GM18498 (cell line): Measurements from ENCODE around the gene KHK.

Experiments
- ATAC-seq: cut with Tn5 transposase; IDR thresholded peaks from one replicate; pipeline ENCODE4 v1.9.1; 2021; ENCODE audit warnings: mild to moderate bottlenecking, moderate library complexity; ENCODE audit not compliant: unreplicated experiment

Gene KHK

GRCh38 chr2:27086724-27087593 lies at the start of gene KHK:
Gene KHK, plus strand, starts transcription at chr2:27086772. Its CDS starts 488 bp downstream, at chr2:27087260.
- peak; percentile 1 for ATAC-seq

GRCh38 chr2:27038012-27038411 lies 48.6 kb upstream of the KHK start:
- no peak for ATAC-seq

GRCh38 chr2:27038631-27039339 lies 47.8 kb upstream of the KHK start:
- ATAC-seq: no peak

DNA sequence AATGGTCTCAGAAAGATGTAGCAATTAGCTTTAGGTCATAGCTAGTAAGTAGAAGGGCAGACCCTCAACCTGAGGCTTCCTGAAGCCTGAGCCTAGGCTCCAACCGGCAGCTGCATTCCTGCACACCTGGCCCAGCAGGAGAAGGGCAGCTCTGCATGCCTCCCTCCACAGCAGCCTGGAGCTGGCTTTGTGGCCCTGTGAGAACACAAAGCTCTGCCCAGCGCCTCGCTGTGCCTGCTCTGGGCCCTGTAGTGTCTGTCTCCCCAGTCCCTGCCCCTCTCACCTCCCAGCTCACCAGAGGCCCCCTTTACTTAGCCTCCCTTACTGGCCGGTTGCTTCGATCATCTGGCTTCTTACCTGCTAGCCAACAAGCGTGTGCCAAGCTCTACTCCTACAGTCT lies 47.1 kb upstream of the KHK start:
- ATAC-seq: no peak

DNA sequence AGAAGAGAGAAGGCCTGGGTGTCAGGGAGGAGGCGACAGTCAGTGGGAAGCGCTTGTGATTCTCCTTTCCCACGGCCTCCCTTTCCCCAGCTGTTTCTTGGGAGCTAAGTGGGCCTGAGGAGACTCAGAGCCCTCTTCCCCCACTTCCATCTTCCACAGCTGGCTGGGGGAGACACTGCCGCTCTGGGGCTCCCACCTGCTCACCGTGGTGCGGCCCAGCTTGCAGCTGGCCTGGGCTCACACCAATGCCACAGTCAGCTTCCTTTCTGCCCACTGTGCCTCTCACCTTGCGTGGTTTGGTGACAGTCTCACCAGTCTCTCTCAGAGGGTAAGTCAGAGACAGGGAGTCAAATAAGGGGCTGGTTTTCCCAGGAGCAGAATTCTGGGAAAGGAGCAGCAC lies 46.7 kb upstream of the KHK start:
- no peak for ATAC-seq

- ATAC-seq: no peak
These were observed 46.3 kb upstream of the KHK start for GRCh38 chr2:27040282-27040681.

DNA sequence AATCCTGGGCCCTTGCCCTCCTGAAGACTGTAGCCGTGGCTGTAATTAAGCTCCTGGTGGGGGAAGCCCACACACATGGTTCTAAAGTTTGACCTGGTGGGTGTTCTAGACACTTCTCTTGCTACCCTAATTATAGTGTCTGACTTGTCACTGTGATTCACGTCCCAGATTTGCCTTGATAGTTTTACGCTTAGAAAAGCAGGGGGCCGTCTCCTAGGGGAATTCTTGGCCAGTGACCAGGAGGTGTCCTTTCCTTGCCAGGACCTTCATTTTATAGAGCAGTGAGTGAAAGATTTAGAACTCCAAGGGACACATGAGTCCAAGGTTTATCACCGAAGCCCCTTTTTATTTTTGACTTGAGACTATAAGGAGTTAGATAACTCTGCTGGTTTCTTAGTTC lies 44.8 kb upstream of the KHK start:
- peak; percentile 43 for ATAC-seq

GRCh38 chr2:27042159-27042661 lies 44.4 kb upstream of the KHK start:
- peak; percentile 72 for ATAC-seq

DNA sequence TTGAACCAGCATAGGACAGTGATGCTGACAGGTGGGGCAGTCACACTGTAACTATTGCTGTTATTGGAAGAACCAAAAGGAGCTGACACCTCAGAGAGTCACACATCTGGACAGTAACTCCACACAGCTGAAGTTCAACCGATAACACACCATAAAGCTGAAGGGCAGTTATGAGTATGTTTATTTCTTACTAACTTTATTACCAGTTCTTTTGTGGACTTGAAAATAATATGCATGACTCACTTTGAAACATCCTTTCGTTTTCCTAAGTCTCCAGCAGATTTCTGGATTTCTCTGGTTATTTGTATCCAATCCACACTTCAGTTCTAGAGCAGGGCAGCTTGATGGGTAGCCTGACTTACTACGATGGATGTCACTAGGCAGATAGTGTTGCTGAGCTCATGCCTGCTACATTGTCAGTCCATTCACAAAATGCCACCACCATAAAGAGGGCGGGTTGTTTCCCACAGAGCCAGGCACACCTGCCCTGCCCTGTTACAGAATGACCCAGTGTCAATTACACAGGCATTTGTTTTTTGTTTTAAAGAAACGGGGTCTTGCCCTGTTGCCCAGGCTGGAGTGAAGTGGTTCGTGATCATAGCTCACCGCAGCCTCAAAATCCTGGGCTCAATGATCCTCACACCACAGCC lies 43.5 kb upstream of the KHK start:
- ATAC-seq: no peak

- peak; percentile 23 for ATAC-seq
These were observed 36.9 kb upstream of the KHK start for GRCh38 chr2:27049422-27050280.

DNA sequence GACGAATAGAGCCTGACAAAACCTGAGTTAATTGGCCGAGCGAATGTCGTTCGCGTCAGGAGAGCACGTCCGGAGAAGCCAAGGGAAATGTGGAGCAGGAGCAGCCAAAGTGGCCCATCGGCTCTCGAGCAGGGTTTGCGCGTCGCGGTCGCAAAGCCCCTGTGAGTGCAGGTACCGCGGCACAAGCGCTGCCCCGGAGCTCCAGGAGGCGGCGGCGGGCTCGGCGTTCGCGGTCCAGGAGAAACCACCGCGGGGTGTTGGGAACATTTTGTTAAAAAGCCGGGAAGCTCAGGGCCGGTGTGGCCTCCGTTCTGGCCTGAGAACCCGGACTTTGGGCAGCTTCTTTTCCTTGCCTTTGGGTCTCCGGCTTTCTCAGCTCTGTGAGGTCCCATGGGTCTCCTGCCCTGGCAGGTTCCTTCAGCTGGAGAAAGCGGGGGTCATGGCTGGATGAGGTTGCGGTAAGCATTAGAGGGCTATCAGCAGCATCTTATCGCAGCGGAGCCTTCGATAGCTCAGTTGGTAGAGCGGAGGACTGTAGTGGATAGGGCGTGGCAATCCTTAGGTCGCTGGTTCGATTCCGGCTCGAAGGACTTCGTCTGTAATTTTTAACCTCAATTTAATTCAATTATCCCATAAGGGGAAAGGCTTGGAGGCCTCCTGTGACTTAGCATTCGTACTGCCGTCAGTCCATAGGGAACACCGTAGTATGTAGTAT lies 36.1 kb upstream of the KHK start:
- ATAC-seq: peak; percentile 55

DNA sequence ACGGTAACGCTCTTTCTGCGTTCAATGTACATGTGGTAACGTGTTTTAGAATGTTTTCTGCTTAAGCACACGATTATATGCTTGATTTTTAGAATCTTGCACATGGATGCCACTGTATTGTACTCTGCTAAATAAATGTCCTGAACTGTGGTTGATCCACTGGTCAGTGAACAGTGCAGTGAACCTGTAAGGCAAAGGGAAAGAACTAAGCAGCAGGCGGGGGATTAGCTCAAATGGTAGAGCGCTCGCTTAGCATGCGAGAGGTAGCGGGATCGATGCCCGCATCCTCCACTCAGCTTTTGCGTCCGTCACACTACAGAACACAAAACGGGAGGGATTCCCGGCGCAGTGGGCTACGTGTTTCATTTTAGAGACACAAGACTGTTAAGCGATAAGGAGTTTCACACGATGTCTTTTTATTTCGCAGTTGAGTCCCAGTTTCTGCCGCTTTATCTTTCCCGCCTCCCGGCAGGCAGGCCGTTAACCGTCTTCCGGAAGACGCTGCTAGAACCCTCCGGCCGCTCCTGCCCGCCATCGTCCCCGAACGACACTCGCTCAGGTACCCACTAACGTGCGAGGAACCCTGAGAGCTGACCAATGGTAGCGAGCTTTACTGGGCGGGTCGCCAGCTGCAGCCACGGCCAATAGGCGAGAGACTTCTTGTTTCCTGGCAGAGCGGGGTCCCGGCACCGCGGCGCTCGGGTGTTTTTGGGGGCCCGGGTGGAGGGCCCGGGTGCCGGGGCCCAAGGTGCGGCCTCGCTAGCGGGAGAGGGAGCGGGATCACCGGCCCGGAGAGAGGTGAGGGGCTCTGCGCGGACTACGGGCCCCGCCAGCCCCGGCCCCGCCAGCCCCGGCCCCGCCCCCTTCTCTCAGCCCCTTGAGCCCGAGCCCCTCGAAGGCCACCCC lies 35.3 kb upstream of the KHK start, which contains the start of gene AGBL5:
TSS of gene AGBL5 (plus strand) at position 673 of the 906 bp plus-strand sequence. CDS start 1,291 bp downstream, outside the sequence.
- ATAC-seq: peak; percentile 72

GRCh38 chr2:27051902-27052645 lies 34.5 kb upstream of the KHK start:
- no peak for ATAC-seq

GRCh38 chr2:27053321-27053720 lies 33.3 kb upstream of the KHK start:
- ATAC-seq: no peak

GRCh38 chr2:27053776-27054175 lies 32.8 kb upstream of the KHK start:
- no peak for ATAC-seq

DNA sequence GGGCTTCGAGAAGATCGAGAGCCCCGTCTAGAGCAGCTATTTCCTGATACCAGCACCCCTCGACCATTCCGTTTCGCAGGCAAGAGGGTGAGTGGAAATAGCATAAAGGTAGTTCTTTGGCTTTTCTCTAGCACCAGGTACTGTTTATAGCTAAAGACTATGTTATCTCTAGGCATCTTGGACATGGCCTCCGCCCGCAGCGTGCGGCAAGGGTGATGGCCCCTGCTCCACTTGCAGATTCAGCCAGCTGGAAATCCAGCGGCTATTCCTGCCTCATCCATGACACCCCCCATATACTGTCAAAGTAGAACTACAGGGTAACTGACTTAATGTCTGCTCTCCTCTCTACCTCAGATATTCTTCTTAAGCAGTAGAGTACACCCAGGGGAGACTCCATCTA lies 31.9 kb upstream of the KHK start:
- ATAC-seq: no peak

DNA sequence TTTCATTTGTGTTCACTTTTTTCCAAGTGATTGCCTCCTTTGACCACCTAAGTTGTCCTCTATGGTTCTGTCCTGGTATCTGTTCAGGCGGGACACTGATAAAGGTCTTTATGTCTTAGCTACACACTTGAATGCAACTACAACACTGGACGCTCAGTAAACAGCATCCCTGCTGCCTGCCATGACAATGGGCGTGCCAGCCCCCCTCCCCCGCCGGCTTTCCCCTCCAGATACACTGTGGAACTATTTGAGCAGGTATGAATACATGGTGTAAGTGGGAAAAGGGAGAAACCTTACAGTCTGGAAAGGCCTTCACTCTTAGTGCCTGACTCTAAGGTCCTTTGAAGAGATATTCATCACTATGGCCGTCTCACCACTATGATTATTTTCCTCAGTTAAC lies 29.4 kb upstream of the KHK start:
- no peak for ATAC-seq

DNA sequence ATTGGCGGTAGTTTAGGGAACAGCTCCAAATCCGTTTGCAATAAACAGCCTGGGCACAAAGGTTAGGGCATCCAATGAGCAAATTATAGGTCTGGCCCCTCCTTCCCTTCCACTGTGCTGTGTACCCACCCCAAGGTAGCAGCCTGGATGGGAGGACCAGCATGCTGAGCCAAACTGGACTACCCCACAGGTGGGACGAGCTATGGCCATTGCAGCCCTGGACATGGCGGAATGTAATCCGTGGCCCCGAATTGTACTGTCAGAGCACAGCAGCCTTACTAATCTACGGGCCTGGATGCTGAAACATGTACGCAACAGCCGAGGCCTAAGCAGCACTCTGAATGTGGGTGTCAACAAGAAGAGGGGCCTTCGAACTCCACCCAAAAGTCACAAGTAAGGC lies 28.4 kb upstream of the KHK start:
- ATAC-seq: no peak
